ENCODE measurements around the gene USP3.

Gene USP3

DNA sequence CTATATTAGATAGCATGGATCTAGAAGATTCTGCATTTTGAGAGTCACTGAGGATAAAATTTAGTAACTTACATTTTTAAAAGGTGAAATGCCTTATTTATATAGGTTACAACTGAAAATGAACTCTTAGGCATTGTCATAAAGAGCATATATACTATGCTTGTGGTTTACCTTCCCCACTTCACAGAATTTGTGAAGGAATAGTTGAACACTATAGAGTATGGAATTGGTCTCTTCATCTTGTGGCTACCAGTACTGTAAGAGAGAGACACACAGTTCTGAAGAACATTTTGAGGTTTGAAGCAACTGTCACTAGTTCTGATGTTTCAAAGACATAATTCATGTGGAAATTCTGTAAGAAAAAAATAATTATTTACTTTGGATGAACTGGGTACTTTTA is 51.1 kb downstream of the USP3 start:
- TF ChIP-seq SIN3A (IDR thresholded peaks at IDR 0.05; ENCODE audit: borderline replicate concordance, insufficient read depth, low read length) (no peak), FOXP2 (optimal IDR thresholded peaks at IDR 0.05; ENCODE audit: borderline replicate concordance, extremely low read depth, extremely low read length, insufficient read depth) (no peak)

DNA sequence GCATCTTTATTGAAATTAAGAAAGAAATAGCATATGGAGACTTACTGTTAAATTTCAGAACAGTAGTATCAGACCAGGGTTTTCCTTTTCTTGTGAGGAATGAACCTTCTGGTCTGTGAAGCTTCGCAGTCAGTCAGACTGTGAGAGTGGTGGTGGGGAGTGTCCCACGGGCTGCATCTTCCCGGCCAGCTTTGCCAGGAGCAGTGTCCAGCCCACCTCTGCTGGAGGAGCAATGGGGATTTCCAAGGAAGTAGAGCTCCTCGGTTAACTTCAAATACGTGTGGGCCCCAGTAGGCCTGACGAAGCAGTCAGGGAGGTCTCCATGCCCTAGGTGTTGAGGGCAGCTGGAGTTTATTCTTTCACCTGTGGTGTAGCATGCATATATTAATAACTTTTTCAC is 51.9 kb downstream of the USP3 start:
- no peak for TF ChIP-seq TAF1 (IDR thresholded peaks at IDR 0.05; ENCODE audit: borderline replicate concordance, insufficient read depth, low read length)
- TF ChIP-seq SIN3A (IDR thresholded peaks at IDR 0.05; ENCODE audit: borderline replicate concordance, insufficient read depth, low read length), result no peak
- no peak for TF ChIP-seq REST (IDR thresholded peaks at IDR 0.05; ENCODE audit: insufficient read depth in 1 of 2, low read depth in 2 of 2, low read length in 2 of 2)
- TF ChIP-seq POLR2AphosphoS5 (IDR thresholded peaks at IDR 0.05; ENCODE audit: low read depth, low read length), result no peak
- no peak for TF ChIP-seq FOXP2 (optimal IDR thresholded peaks at IDR 0.05; ENCODE audit: borderline replicate concordance, extremely low read depth, extremely low read length, insufficient read depth)

DNA sequence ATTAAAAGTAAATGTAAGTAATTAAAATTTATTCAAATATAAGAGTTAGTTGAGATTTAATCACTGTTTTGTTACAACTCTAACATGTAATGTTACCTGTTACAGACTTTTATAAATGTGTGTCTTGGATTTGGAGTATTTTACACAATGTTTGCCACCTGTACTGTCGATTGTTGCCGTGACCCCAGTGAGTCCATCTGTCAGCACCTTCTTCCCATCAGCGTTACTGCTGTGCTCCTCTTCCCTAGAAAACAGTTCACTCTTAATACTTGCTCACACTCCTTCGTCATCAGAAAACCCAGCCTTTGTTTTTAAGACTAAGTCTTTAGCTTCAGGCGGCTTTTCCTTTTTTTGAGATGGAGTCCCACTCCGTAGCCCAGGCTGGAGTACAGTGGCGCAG is 52.3 kb downstream of the USP3 start:
- TF ChIP-seq POLR2AphosphoS5 (IDR thresholded peaks at IDR 0.05; ENCODE audit: low read depth, low read length) (no peak), TAF1 (IDR thresholded peaks at IDR 0.05; ENCODE audit: borderline replicate concordance, insufficient read depth, low read length) (no peak), REST (IDR thresholded peaks at IDR 0.05; ENCODE audit: insufficient read depth in 1 of 2, low read depth in 2 of 2, low read length in 2 of 2) (no peak), FOXP2 (optimal IDR thresholded peaks at IDR 0.05; ENCODE audit: borderline replicate concordance, extremely low read depth, extremely low read length, insufficient read depth) (no peak), SIN3A (IDR thresholded peaks at IDR 0.05; ENCODE audit: borderline replicate concordance, insufficient read depth, low read length) (no peak)

DNA sequence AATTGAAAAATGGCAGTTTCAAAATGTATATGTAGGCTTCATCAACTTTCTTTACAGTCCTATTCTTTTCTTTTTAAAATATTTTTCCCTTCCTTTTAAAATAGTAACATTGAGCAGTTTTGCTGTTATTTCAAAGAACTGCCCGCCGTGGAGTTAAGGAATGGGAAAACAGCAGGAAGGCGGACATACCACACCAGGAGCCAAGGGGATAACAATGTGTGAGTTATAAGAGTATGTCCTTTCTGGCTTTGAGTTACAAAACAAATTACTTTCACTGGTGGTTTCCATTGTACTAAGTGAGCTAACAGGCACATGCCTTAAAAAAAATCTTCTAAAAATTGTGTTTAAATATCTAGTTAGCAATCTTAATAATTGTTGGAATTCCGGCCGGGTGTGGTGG is 55.4 kb downstream of the USP3 start:
- TF ChIP-seq FOXP2 (optimal IDR thresholded peaks at IDR 0.05; ENCODE audit: borderline replicate concordance, extremely low read depth, extremely low read length, insufficient read depth) (no peak), SIN3A (IDR thresholded peaks at IDR 0.05; ENCODE audit: borderline replicate concordance, insufficient read depth, low read length) (no peak), TAF1 (IDR thresholded peaks at IDR 0.05; ENCODE audit: borderline replicate concordance, insufficient read depth, low read length) (no peak), REST (IDR thresholded peaks at IDR 0.05; ENCODE audit: insufficient read depth in 1 of 2, low read depth in 2 of 2, low read length in 2 of 2) (no peak), POLR2AphosphoS5 (IDR thresholded peaks at IDR 0.05; ENCODE audit: low read depth, low read length) (no peak)

GRCh38 chr15:63560741-63561448 is 56.5 kb downstream of the USP3 start:
- TF ChIP-seq REST (IDR thresholded peaks at IDR 0.05; ENCODE audit: insufficient read depth in 1 of 2, low read depth in 2 of 2, low read length in 2 of 2), result no peak
- no peak for TF ChIP-seq FOXP2 (optimal IDR thresholded peaks at IDR 0.05; ENCODE audit: borderline replicate concordance, extremely low read depth, extremely low read length, insufficient read depth)
- TF ChIP-seq SIN3A (IDR thresholded peaks at IDR 0.05; ENCODE audit: borderline replicate concordance, insufficient read depth, low read length), result no peak
- no peak for TF ChIP-seq TAF1 (IDR thresholded peaks at IDR 0.05; ENCODE audit: borderline replicate concordance, insufficient read depth, low read length)
- no peak for TF ChIP-seq POLR2AphosphoS5 (IDR thresholded peaks at IDR 0.05; ENCODE audit: low read depth, low read length)

Data from PFSK-1 (cell line).